ENCODE data around the gene WDFY3.
"Not testable (repeated sequence)": the region's sequence is repeated elsewhere in the genome, so short reads cannot be mapped to it uniquely, and the experiment has no call there.

Gene WDFY3

DNA sequence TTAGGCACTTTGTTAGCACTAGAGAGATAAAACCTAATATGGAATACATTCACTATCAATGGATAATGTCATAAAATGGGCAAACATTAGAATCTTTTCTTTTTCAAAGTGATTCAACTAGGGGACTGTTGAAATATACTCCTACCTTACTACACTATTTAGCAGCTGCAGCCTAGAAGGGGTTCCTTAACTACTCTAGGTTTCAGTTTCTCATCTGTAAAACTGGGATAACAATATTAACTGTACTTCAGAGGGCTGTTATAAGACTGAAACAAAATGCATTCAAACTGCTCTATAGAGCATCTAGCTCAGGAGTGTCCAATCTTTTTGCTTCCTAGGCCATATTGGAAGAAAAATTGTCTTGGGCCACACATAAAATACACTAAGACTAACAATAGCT is 236.1 kb downstream of the WDFY3 start:
- DNase-seq (ENCODE audit: low read depth in 3 of 3, low spot score in 1 of 3) = no peak

DNA sequence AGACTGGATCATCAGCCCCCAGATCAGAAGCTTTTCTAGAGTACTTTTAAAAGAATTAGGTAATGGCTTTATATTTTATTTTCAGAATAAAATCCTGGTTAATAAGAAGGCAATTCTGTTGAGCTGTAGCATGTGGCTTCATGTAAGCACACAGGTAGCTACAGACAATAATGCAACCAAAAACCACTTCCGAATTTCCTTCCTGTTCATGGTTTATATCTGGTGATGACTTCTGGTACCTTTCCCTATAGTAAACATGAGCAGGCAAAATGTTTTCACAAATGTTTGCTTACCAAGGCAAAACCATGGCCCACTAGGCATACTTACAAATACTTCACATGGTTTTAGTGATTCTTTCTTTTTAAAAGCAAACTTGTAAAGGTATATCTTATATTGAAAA is 239.0 kb downstream of the WDFY3 start:
- DNase-seq (ENCODE audit: low read depth in 3 of 3, low spot score in 1 of 3) = no peak

DNA sequence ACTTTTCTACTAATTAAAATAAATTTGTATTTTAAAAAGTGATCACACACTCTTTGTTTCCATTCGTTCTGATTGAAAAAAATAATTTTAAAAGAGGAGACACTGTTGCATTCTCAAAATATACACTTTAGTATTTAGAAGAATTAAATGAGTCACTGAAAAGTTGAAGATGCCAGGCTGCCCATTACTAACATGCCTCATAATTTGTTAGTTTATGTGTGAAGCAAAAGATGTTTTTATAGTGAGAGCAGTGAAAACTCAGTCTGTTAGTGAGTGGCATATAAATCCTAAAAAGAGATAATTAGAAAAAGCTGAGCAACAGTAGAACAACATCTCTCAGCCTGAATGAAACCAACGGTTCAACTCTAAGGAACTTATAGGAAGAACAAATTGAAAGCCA is 240.1 kb downstream of the WDFY3 start:
- DNase-seq (ENCODE audit: low read depth in 3 of 3, low spot score in 1 of 3) = no peak

DNA sequence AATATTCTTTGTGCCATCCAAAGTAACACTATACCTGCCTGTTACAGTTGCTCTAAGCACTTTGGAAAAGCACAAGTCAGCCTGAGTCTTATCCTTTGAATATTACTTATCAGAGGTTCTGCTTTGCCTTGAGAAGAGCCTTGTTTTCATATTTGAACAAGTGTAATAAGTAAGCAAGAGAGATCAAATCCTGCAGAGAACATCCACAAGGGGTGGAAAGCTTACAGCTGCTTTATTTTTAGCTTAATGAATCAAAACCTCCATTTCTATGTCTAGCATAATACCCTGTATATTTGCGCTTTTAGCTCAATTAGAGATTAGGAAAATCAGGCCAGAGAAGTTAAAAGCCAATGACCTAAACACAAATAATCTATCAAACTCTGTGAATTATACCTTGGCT is 243.8 kb downstream of the WDFY3 start:
- no peak for DNase-seq (ENCODE audit: low read depth in 3 of 3, low spot score in 1 of 3)

DNA sequence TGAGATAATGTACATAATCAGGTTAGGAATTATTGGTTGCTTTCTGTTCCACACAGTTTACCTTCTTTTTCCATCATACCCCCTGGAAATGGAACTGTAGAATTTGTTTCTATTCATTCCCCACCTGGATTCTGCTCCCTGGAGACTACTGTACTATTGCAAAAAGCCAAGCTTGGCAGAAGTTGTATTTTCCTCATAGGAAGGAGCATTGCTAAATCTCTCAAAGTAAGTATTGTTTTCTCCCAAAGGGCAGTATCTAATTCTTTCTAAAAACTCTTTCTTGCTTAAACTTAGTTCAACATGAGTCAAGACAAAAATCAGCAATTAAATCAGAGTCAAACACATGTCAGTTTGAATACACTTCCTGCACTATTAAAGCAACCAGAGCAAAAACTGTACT is 247.4 kb downstream of the WDFY3 start:
- no peak for DNase-seq (ENCODE audit: low read depth in 3 of 3, low spot score in 1 of 3)

DNA sequence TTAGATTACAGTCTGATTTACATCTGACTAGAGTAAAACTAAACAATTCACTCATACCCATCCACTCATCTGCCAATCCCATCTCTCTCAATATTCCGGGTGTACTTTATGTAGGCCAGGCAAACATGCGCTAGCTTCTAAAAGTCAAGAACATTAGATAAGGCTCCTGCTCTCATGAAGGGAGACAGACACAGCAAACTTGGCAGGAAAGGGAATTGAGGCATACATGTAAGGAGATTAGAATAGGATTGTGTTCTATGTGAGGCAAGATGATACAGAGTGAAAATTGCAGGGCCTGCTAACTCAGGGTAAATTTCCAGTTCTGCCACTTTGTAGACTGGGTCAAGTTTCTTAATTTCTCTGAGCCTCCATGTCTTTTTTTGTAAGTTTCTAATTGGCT is 247.8 kb downstream of the WDFY3 start:
- DNase-seq (ENCODE audit: low read depth in 3 of 3, low spot score in 1 of 3) = no peak

DNA sequence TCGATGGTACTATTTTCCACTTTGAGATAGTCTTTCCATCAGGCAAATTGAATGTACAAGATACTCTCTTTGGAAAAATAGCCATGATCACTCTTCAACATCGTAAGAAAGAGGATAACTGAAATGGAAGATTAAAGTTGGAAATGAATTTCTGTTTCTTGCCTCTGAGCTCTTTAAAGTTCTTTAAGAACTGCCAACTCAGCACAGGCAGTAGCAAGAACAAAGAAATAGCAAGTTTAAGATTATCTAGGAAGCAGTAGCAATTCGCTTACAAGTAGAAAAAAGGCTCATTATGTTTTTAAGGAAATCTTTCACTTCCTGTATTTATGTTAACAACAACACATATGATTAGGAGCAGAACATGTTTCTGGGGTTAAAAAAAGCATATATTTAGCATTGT is 255.9 kb downstream of the WDFY3 start:
- DNase-seq (ENCODE audit: low read depth in 3 of 3, low spot score in 1 of 3) = no peak

DNA sequence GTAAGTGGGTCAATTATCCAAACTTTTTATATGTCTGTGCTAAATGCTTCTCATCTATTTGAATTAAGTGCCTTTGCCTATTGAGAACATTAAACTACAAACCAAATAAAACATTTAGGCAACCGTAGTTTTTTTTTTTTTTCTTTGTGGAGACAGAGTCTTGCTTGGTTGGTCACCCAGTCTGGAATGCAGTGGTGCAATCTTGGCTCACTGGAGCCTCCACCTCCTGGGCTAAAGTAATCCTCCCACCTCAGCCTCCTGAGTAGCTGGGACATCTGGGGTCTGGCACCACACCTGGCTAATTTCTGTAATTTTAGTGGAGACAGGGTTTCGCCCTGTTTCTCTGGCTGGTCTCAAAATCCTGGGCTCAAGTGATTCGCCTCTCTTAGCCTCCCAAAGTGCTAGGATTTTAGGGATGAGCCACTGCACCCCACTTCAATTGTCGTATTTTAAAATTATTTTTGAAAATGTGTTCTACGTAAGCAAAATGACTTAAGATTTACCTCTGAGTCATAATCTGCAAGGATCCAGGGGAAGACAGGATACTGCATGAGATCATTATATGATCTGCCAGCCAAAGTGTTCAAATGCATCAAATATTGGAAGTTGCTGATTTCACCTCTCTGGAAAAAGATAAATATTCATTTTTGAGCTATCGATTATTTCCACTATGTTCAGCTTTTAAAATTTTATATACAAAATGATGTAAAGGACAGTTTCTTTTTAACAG is 257.9 kb downstream of the WDFY3 start:
- no peak for DNase-seq (ENCODE audit: low read depth in 3 of 3, low spot score in 1 of 3)

DNA sequence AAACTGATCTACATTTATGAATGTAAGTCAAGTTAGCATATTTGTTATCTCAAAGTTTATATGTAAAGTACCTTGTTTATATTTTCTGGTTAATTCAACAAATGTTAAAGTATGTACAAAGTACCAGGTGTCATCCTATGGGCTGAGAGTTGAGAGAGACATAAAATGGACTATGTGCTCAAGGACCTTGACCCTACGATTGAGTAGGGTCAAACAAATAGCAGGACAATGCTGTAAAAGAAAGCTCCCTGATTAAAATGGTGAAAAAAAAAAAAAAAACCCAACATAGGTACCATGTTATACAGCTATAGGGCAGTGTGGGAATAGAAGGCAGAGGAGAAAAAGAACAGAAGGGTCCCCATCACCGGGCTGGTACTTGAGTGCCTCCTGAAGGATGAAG is 260.2 kb downstream of the WDFY3 start:
- no peak for DNase-seq (ENCODE audit: low read depth in 3 of 3, low spot score in 1 of 3)

DNA sequence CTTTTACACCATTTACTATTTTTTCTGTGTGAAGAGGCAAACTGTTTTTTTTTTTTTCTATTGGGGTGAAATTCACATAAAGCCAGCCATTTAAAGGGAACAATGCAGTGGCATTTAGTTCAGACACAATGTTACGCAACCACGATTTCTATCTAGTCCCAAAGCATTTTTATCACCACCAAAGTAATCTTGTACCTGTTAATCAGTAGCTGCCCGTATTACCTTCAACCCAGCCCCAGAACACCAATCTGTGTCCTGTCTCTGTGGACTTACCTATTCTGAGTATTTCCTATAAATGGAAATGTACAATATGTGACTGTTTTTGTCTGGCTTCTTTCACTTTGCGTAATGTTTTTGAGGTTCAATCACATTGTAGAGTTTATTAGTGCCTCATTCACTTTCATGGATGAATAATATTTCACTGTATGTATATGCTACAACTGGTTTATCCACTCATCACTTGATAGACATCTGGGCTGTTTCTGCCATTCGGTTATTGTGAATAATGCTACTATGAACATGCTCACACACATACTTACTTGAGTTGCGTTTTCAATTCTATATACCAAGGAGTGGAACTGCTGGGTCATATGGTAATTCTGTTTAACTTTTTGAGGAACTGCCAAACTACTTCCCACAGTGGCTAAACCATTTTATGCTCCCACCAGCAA is 267.4 kb downstream of the WDFY3 start:
- DNase-seq (ENCODE audit: low read depth in 3 of 3, low spot score in 1 of 3) = no peak

DNA sequence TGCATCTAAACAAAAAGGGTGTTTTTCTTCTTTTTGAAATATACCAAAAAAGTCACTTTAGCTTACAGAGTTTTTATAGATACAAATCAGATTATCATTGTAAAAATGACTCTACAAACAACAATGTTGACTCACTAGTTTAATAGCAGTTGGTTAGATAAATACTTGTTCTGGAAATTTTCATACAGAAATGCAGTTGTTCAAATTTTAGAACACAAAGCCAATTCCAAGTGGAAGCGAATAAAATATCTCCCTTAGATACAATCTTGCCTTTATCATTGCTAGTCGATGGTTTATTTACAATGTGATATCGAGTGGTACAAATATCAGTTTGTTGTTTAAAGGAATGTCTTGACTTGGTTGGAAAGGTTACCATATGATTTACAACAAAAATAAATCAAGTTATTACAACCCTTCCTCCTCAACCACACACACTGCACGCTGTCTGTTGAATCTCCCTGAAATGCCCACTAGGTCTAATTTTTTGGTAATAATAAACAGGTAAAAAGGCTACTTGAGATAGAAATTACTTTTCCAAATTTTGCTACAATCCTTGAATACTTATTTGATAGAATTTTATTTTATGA is 268.8 kb downstream of the WDFY3 start:
- DNase-seq (ENCODE audit: low read depth in 3 of 3, low spot score in 1 of 3) = no peak

DNA sequence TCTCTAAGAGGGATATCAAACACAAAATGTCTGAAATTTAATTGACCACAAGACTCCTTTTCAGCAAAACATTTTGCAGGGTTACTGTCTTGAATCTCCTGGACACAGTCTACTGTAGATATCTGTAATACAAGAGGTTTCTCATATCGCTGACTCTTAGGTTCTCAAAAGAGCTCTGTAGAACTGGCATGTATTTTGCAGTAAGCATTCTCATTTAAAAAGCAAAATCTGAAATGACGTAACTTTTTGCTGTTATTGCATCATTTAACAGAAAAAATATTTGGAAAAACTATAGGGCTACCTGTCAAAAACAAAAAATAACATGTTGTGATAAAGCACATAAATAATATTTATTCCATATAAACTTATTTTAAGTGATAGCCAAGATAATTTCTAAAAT is 269.3 kb downstream of the WDFY3 start:
- no peak for DNase-seq (ENCODE audit: low read depth in 3 of 3, low spot score in 1 of 3)

DNA sequence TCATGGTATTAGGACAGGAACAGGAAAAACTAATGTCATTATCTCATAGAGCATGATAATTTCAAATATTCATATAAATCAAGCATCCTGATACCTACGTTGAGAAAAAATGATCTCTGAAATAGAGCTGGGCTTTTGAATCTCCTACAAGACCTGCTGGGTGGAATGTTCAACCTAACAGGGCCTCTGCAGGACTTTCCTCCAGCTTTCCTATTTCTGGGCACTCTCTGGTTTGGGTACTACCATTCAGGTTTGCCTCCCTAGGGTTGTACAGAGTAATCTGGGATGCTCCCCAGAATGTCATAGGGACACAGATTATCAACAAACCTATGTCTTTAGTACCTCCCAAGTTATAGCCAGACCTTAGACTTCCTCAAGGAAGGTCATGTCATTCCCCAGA is 274.7 kb downstream of the WDFY3 start:
- DNase-seq (ENCODE audit: low read depth in 3 of 3, low spot score in 1 of 3) = no peak

DNA sequence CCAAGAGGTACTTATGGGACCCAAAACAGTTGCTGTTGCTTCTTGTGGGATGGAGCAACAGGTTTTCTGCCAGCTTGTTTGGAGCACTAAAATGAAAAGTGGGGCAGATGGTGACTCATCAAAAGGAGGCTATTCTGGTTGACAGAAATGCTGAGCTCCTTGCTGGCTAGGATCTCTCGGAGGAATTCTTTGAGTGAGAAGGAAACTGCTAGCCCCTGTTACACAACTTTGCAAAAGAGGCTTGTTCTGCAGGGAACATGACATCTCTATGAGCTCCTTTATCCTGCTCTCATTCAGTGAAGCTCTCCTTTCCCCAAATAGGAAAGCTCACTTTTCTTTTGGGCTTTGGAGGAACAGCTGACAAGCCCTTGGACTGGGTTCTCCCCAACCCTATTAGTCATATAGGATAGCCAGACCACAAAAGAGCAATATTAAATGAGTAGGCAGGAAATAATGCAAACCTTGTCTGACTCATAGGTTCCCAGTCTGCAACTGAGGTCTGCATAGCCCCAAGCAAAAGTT is 275.3 kb downstream of the WDFY3 start:
- no peak for DNase-seq (ENCODE audit: low read depth in 3 of 3, low spot score in 1 of 3)

DNA sequence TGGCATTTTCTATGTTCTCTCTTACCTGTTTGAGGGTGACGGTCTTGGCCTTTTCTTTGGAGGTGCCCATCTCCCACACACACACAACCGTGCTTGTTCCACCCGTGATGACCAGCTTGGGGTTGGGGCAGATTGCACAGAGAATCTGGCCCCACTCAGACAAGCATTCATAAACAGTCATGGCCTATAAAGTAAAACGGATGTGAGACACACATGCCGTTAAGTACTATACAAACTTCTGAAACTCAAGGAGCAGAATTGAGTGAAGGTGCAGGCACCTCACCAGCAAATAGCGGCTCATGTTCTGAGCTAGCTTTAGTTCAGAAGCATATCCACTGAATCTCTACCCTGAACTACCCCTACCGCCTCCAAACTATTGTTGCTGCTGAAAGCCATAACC is 276.0 kb downstream of the WDFY3 start:
- no peak for DNase-seq (ENCODE audit: low read depth in 3 of 3, low spot score in 1 of 3)

DNA sequence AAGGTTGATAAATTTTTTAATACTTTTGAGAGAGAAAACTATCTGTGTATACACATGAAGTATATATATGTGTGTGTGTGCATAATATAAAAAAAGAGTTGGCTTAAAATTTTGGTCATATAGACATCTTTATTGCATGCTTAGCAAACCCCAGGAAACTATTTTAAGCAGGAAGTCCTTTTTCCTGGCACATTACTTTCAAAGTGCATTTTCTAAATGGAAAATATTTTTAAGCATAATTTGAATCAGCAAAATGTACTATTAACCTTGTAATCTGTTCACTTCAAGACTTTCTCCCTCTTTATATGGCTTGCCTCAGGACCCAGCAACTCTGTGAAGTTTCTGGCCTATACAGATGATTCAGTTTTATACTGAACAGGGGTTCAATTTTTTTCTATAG is 277.3 kb downstream of the WDFY3 start:
- DNase-seq (ENCODE audit: low read depth in 3 of 3, low spot score in 1 of 3) = no peak

DNA sequence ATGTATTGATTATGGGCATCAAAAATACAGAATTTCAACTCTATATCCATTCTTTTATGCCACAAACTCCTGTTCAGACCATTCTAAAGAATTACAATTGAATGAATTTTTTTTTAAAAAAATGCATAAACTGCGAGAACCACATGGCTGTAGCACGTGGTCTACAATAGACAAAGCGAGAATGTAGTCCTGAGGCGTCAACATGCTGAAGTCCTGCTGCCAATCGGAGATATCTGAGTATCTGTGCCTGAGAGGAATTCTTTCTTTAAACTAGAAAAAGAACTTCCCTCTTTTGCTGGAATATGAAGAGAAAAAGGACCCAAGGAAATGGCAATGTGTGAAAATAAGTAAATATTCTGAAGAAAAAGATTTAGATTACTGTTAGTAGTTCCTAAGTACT is 277.9 kb downstream of the WDFY3 start:
- no peak for DNase-seq (ENCODE audit: low read depth in 3 of 3, low spot score in 1 of 3)

DNA sequence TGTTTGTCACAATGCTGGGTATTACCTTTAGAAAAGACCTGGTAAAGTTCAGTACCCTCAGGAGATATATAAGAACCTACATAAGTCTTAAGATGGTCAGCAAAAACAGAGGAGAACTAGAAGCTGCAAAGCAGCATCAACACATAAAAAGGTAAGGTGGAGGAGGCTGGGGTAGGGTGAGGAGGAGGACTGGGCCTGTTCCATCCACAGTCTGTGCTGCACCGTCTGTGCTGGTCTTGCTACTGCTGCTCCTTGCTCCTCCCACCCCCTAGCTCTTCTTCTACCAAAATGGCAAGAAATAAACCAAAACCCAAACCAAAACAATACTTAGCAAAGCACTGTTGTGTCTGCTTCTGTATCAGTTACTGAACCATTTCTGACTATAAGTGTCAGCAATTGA is 281.4 kb downstream of the WDFY3 start:
- DNase-seq (ENCODE audit: low read depth in 3 of 3, low spot score in 1 of 3) = no peak

DNA sequence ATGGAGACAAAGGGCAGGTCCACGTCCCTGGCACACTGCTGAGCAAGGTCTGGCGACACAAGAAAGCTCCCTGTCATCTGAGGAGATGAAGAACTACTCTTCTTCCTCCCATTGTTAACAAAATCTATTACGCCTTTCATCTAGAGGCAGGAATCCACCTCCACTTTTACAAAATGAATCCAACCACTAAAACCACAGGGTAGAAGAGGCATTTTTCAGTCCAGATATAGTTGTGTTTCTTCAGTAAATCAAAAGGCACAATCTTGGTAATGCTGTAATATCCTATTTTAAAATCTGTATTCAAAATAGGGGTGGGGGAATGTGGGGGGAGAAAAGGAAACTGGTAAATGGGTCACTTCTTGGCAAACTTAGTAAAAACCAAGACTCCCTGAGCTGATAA is 282.1 kb downstream of the WDFY3 start:
- DNase-seq (ENCODE audit: low read depth in 3 of 3, low spot score in 1 of 3) = no peak

DNA sequence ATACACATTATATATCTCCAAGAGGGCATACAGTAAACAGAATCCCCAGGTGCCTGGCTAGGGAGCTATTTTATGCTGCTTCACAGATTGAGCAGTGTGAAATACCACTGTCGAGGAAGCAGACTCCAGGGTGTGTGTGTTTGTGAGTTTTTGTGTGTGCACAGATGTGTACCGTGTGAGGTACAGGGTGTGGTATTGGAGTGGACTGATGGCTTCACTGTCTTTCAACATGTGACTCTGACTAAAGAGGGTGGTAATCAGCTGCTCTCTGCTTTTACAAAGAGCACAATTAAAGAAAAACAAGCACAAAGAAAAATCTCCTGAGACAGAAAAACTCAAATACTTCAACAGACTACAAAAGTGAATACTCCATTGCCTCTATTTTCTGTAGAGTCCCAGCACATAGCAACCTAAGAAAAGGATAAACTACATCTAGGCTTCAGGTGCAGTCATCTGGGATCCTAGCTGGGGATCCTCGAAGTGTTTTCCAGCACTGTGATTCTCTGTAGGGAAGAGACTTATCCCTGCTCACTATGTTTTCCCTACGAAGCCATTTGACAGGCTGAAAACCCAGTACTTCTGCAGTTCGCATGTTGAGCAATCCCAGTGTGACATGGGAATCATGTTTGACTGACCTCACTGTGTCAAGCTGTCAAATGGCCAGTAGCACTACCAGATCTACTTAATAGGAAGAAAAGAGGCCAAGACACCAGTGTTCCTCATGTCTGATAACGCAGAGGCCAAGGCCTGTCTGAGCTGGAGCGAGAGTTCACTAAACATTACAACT is 283.2 kb downstream of the WDFY3 start:
- no peak for DNase-seq (ENCODE audit: low read depth in 3 of 3, low spot score in 1 of 3)

DNA sequence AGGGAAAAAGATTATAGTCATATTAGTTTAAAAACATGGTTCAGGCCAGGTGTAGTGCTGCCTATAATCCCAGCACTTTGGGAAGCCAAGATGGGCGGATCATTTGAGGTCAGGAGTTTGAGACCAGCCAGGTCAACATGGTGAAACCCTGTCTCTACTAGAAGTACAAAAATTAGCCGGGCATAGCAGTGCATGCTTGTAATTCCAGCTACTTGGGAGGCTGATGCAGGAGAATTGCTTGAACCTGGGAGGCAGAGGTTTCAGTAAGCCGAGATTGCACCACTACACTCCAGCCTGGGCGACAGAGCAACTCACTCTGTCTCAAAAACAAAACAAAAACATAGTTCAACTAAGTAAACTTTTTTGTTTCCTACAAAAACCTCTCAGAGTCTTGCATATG is 283.8 kb downstream of the WDFY3 start:
- not testable (repeated sequence) for DNase-seq (ENCODE audit: low read depth in 3 of 3, low spot score in 1 of 3)

Measured in stimulated activated CD4-positive, alpha-beta T cell treated with anti-CD3 and anti-CD28 coated beads, TNF-alpha, amount 100 ng/mL, for 1 hour (primary cell).